Measurements from ENCODE around the gene NSDHL. TPM values are rescaled to one million over a fixed set of nuclear protein-coding genes. Genes with fewer than 3 reads are reported as not detected.

The NSDHL gene
- total RNA-seq, 1 donor from 2014 or later: 34.2 TPM

DNA sequence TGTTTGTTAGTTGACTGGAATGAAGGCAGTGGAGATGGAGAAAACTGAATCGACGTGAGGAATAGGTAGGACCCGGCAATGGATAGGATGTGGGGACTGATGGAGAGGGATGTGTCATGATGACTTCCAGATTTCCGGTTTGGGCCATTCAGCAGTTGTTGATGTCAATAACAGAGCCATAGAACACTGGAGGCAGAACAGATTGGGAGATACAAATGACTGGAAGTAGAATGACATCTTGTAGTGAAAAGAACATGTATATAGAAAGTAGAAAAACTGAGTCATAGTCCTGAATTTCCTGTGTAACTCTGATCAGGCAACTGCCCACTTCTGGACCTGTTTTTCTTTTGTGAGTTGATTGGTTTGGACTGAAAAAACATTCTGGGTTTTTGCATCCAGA is 24.8 kb upstream of the NSDHL start:
- no peaks in the 10 kb centered on the region for H3K27me3 ChIP-seq (ENCODE audit: insufficient read depth, low read length)
- H3K9ac ChIP-seq (ENCODE audit: low read length): no peak overlapping the region
- no peak overlapping the region for H3K4me3 ChIP-seq (ENCODE audit: insufficient read depth, low read depth, low read length)
- no peak overlapping the region for H3K4me2 ChIP-seq (ENCODE audit: low read length)
- Mint-ChIP-seq H3K9me3 (ENCODE audit: unreplicated experiment) (peaks cover 2% of the 10 kb centered on the region), H3K36me3 (ENCODE audit: low read depth, unreplicated experiment) (no peaks in the 10 kb centered on the region), H3K27ac (ENCODE audit: unreplicated experiment) (no peak overlapping the region), H3K4me1 (ENCODE audit: low read depth, unreplicated experiment) (no peaks in the 10 kb centered on the region), H3K4me3 (ENCODE audit: unreplicated experiment) (no peak overlapping the region), H3K27me3 (ENCODE audit: low read depth, unreplicated experiment) (peaks cover 2% of the 10 kb centered on the region)
- no peaks in the 10 kb centered on the region for H3K36me3 ChIP-seq (ENCODE audit: insufficient read depth, low read length)
- TF ChIP-seq, protein P1, sequence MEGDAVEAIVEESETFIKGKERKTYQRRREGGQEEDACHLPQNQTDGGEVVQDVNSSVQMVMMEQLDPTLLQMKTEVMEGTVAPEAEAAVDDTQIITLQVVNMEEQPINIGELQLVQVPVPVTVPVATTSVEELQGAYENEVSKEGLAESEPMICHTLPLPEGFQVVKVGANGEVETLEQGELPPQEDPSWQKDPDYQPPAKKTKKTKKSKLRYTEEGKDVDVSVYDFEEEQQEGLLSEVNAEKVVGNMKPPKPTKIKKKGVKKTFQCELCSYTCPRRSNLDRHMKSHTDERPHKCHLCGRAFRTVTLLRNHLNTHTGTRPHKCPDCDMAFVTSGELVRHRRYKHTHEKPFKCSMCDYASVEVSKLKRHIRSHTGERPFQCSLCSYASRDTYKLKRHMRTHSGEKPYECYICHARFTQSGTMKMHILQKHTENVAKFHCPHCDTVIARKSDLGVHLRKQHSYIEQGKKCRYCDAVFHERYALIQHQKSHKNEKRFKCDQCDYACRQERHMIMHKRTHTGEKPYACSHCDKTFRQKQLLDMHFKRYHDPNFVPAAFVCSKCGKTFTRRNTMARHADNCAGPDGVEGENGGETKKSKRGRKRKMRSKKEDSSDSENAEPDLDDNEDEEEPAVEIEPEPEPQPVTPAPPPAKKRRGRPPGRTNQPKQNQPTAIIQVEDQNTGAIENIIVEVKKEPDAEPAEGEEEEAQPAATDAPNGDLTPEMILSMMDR (IDR thresholded peaks at IDR 0.05; ENCODE audit: insufficient read depth, low read depth, low read length): no peak
- TF ChIP-seq EZH2 (IDR thresholded peaks at IDR 0.05; ENCODE audit: insufficient read depth, low read length): no peak
- no peaks in the 10 kb centered on the region for H3K9me3 ChIP-seq (ENCODE audit: insufficient read depth, low read depth, low read length)
- no peaks in the 10 kb centered on the region for H3K79me2 ChIP-seq (ENCODE audit: insufficient read depth, low read length)
- H4K20me1 ChIP-seq (ENCODE audit: insufficient read depth, low read length): no peaks in the 10 kb centered on the region
- H3K4me1 ChIP-seq (ENCODE audit: insufficient read depth, low read length): no peaks in the 10 kb centered on the region
- no peak overlapping the region for H3K27ac ChIP-seq (ENCODE audit: low read depth, low read length)
- DNase-seq (ENCODE audit: low read depth): no peak
- H2AFZ ChIP-seq (ENCODE audit: low read depth, low read length): no peak overlapping the region
- peak; percentile 64 for FAIRE-seq

DNA sequence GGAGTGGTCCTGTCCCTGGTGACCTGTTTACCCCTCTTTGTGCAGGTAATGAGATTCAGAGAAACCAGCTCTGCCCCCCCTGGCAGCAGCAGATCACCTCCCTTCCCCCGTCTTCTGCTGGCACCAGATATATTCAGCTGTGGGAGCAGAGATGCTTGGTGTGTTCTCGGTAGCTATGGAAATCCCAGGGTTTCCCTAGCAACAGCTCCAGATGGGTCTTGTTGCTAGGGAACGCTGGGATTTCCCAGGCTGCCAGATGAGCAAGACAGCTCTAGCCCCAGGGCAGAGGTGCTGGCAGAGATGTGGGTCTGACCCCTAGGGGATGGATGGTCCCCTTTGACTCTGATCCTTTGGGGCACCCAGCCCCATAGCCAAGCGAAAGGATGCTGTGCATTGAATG is 20.5 kb upstream of the NSDHL start:
- no peak overlapping the region for H3K4me3 Mint-ChIP-seq (ENCODE audit: unreplicated experiment)
- H3K4me1 Mint-ChIP-seq (ENCODE audit: low read depth, unreplicated experiment): no peaks in the 10 kb centered on the region
- no peaks in the 10 kb centered on the region for H3K9me3 ChIP-seq (ENCODE audit: insufficient read depth, low read depth, low read length)
- no peak overlapping the region for H3K27ac Mint-ChIP-seq (ENCODE audit: unreplicated experiment)
- H3K79me2 ChIP-seq (ENCODE audit: insufficient read depth, low read length): no peaks in the 10 kb centered on the region
- no peaks in the 10 kb centered on the region for H3K27me3 ChIP-seq (ENCODE audit: insufficient read depth, low read length)
- peaks cover 11% of the 10 kb centered on the region for H3K27me3 Mint-ChIP-seq (ENCODE audit: low read depth, unreplicated experiment)
- no peaks in the 10 kb centered on the region for H3K4me1 ChIP-seq (ENCODE audit: insufficient read depth, low read length)
- H3K9ac ChIP-seq (ENCODE audit: low read length): no peak overlapping the region
- no peaks in the 10 kb centered on the region for H4K20me1 ChIP-seq (ENCODE audit: insufficient read depth, low read length)
- H3K27ac ChIP-seq (ENCODE audit: low read depth, low read length): no peak overlapping the region
- no peak overlapping the region for H2AFZ ChIP-seq (ENCODE audit: low read depth, low read length)
- no peak overlapping the region for H3K4me2 ChIP-seq (ENCODE audit: low read length)
- H3K36me3 ChIP-seq (ENCODE audit: insufficient read depth, low read length): no peaks in the 10 kb centered on the region
- DNase-seq (ENCODE audit: low read depth): no peak
- no peak overlapping the region for H3K4me3 ChIP-seq (ENCODE audit: insufficient read depth, low read depth, low read length)
- peaks cover 2% of the 10 kb centered on the region for H3K9me3 Mint-ChIP-seq (ENCODE audit: unreplicated experiment)
- TF ChIP-seq, protein P1 (IDR thresholded peaks at IDR 0.05; ENCODE audit: insufficient read depth, low read depth, low read length): no peak
- no peak for TF ChIP-seq EZH2 (IDR thresholded peaks at IDR 0.05; ENCODE audit: insufficient read depth, low read length)
- H3K36me3 Mint-ChIP-seq (ENCODE audit: low read depth, unreplicated experiment): no peaks in the 10 kb centered on the region
- FAIRE-seq: no peak

DNA sequence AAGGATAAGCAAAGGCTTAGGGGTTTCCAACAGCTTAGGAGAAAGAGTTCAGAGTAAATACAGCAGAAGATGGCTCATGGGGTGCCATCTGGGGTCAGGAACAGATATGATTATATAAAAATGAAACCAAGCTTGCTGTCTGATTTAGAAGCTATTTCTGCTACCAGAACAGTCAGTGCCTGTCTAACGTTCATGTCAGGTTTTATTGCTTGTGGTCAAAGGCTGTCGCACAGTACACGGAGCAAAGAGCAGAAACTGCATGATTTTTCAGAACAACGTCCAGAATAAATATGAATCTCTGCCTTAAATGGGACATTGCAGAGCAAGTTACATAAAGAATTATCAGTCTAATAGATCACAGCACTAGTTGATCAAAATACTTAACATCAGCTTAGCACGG is 17.7 kb upstream of the NSDHL start:
- Histone ChIP-seq H3K4me3 (ENCODE audit: insufficient read depth, low read depth, low read length) (no peak overlapping the region), H3K36me3 (ENCODE audit: insufficient read depth, low read length) (no peaks in the 10 kb centered on the region), H3K79me2 (ENCODE audit: insufficient read depth, low read length) (no peaks in the 10 kb centered on the region), H3K27ac (ENCODE audit: low read depth, low read length) (no peak overlapping the region), H4K20me1 (ENCODE audit: insufficient read depth, low read length) (no peaks in the 10 kb centered on the region), H3K9me3 (ENCODE audit: insufficient read depth, low read depth, low read length) (no peaks in the 10 kb centered on the region), H3K4me2 (ENCODE audit: low read length) (no peak overlapping the region), H3K27me3 (ENCODE audit: insufficient read depth, low read length) (no peaks in the 10 kb centered on the region), H3K9ac (ENCODE audit: low read length) (no peak overlapping the region), H3K4me1 (ENCODE audit: insufficient read depth, low read length) (no peaks in the 10 kb centered on the region), H2AFZ (ENCODE audit: low read depth, low read length) (no peak overlapping the region)
- H3K4me1 Mint-ChIP-seq (ENCODE audit: low read depth, unreplicated experiment): no peaks in the 10 kb centered on the region
- TF ChIP-seq, protein P1 (IDR thresholded peaks at IDR 0.05; ENCODE audit: insufficient read depth, low read depth, low read length): no peak
- no peak for TF ChIP-seq EZH2 (IDR thresholded peaks at IDR 0.05; ENCODE audit: insufficient read depth, low read length)
- H3K27ac Mint-ChIP-seq (ENCODE audit: unreplicated experiment): no peak overlapping the region
- DNase-seq (ENCODE audit: low read depth) (no peak), FAIRE-seq (no peak)
- H3K36me3 Mint-ChIP-seq (ENCODE audit: low read depth, unreplicated experiment): no peaks in the 10 kb centered on the region
- peaks cover 12% of the 10 kb centered on the region for H3K27me3 Mint-ChIP-seq (ENCODE audit: low read depth, unreplicated experiment)
- peaks cover 2% of the 10 kb centered on the region for H3K9me3 Mint-ChIP-seq (ENCODE audit: unreplicated experiment)
- no peak overlapping the region for H3K4me3 Mint-ChIP-seq (ENCODE audit: unreplicated experiment)

All from astrocyte (in vitro differentiated cells and primary cell).